SK-N-SH (cell line): ENCODE results near the gene SGPP2. TPM values are rescaled to one million over a fixed set of nuclear protein-coding genes. Genes with fewer than 3 reads are reported as not detected.
A peak's percentile ranks its signal among the peaks of the same experiment; 100 is the strongest.

Experiments
- CTCF ChIA-PET: fragments of 300-600, 350-600 bp; formaldehyde crosslinking; extraction: SDS; loops from one replicate; lab custom pipeline; 2021; lab: Yijun Ruan, JAX
- POLR2A ChIA-PET: fragments of 350-600 bp; sonication (Branson Sonifier 250); formaldehyde crosslinking; extraction: SDS; loops from one replicate; lab custom pipeline; 2020; ENCODE audit warnings: antibody characterized with exemption, inconsistent platforms; lab: Yijun Ruan, JAX
- DNase-seq: peaks from one replicate; pipeline ENCODE4 v3.0.0; 2012
- H2AFZ ChIP-seq: fragments of 200-600 bp; sonication (generic); 2 replicates; pipeline ENCODE4 v1.8.1; 2016; ENCODE audit warnings: antibody characterized with exemption, mild to moderate bottlenecking, low read depth
- H3F3A ChIP-seq: fragments of 200-600 bp; sonication (generic); replicated peaks from 2 replicates; pipeline ENCODE3; 2016; ENCODE audit warnings: antibody characterized with exemption, mild to moderate bottlenecking; ENCODE audit not compliant: insufficient read depth
- H3K27ac ChIP-seq, 2 experiments: fragments of 200-500 bp in 1 of 2; fragments of 200-600 bp in 1 of 2; sonication (Bioruptor generic) in 1 of 2; sonication (generic), shearing (Covaris generic) in 1 of 2; 2 replicates each; pipeline versions ENCODE4 v1.5.1 to v1.6.1; 2014 to 2016; ENCODE audit warnings: low read depth in 2 of 2, inconsistent platforms in 1 of 2, low read length in 1 of 2, mild to moderate bottlenecking in 1 of 2, mixed read lengths in 1 of 2
- H3K27me3 ChIP-seq: fragments of 200-600 bp; sonication (generic), shearing (Covaris generic); 2 replicates; pipeline ENCODE4 v1.6.1; 2016; ENCODE audit warnings: mixed run types; ENCODE audit not compliant: insufficient read depth
- H3K36me3 ChIP-seq, 2 experiments: fragments of 200-500 bp in 1 of 2; fragments of 200-600 bp in 1 of 2; sonication (Bioruptor generic) in 1 of 2; sonication (generic) in 1 of 2; replicated peaks in 1 of 2; 2 replicates each; pipeline versions ENCODE3 to v1.5.1; 2014 to 2016; ENCODE audit warnings: low read length in 1 of 2, mild to moderate bottlenecking in 1 of 2; ENCODE audit not compliant: insufficient read depth in 2 of 2, control insufficient read depth in 1 of 2
- H3K4me1 ChIP-seq, 2 experiments: fragments of 200-500 bp in 1 of 2; fragments of 200-600 bp in 1 of 2; sonication (Bioruptor generic) in 1 of 2; sonication (generic), shearing (Covaris generic) in 1 of 2; 2 replicates each; pipeline versions ENCODE4 v1.5.1 to v1.6.1; 2014 to 2016; ENCODE audit warnings: low read depth in 1 of 2, low read length in 1 of 2, mixed run types in 1 of 2; ENCODE audit not compliant: insufficient read depth in 2 of 2, control insufficient read depth in 1 of 2
- H3K4me2 ChIP-seq: fragments of 200-600 bp; sonication (generic), shearing (Covaris generic); 2 replicates; pipeline ENCODE4 v1.6.1; 2017; ENCODE audit warnings: mixed run types
- H3K4me3 ChIP-seq, 2 experiments: fragments of 200-500 bp in 1 of 2; fragments of 200-600 bp in 1 of 2; sonication (Bioruptor generic) in 1 of 2; sonication (generic), shearing (Covaris generic) in 1 of 2; 2 replicates each; pipeline versions ENCODE4 v1.5.1 to v1.8.1; 2014 to 2016; ENCODE audit warnings: low read depth in 2 of 2, inconsistent platforms in 1 of 2, low read length in 1 of 2, mild to moderate bottlenecking in 1 of 2, mixed read lengths in 1 of 2, moderate library complexity in 1 of 2
- H3K79me2 ChIP-seq: fragments of 200-600 bp; sonication (generic); 2 replicates; pipeline ENCODE4 v1.8.1; 2017; ENCODE audit warnings: mild to moderate bottlenecking; ENCODE audit not compliant: insufficient read depth
- H3K9ac ChIP-seq: fragments of 200-600 bp; sonication (generic); 2 replicates; pipeline ENCODE4 v1.6.1; 2017; ENCODE audit warnings: mixed run types
- H3K9me2 ChIP-seq: fragments of 200-600 bp; sonication (generic); 2 replicates; pipeline ENCODE4 v1.6.1; 2017; ENCODE audit warnings: mixed run types
- H3K9me3 ChIP-seq: fragments of 200-600 bp; sonication (generic); 2 replicates; pipeline ENCODE4 v1.6.1; 2017; ENCODE audit warnings: mixed run types, mild to moderate bottlenecking, moderate library complexity
- H4K20me1 ChIP-seq: fragments of 200-600 bp; sonication (generic); 2 replicates; pipeline ENCODE4 v1.6.1; 2017; ENCODE audit warnings: mild to moderate bottlenecking, mixed run types; ENCODE audit not compliant: insufficient read depth
- CHD2 ChIP-seq: fragments of 150-350 bp; IDR thresholded peaks from 2 replicates; pipeline ENCODE4 v1.6.1; 2018; ENCODE audit warnings: low read length; ENCODE audit not compliant: partially characterized antibody
- CTCF ChIP-seq: fragments of 200-600 bp; sonication (generic); IDR thresholded peaks from 2 replicates; pipeline ENCODE4 v1.6.1; 2017; ENCODE audit warnings: antibody characterized with exemption, mild to moderate bottlenecking, moderate library complexity
- EP300 ChIP-seq, 2 experiments: IDR thresholded peaks; 2 replicates each; pipeline versions ENCODE4 v1.4.0 to v1.6.1; 2012; ENCODE audit warnings: borderline replicate concordance in 1 of 2, low read depth in 1 of 2, low read length in 1 of 2
- EZH2phosphoT487 ChIP-seq: fragments of 200-600 bp; sonication (generic); IDR thresholded peaks from 2 replicates; pipeline ENCODE4 v1.6.1; 2017; ENCODE audit warnings: low read depth, mixed run types, mild to moderate bottlenecking, antibody characterized with exemption, moderate library complexity, borderline replicate concordance
- FOSL2 ChIP-seq: IDR thresholded peaks from 2 replicates; pipeline ENCODE4 v1.4.0; 2012; ENCODE audit warnings: low read depth, mild to moderate bottlenecking, moderate library complexity, borderline replicate concordance
- FOXJ3 ChIP-seq: sonication (generic); formaldehyde crosslinking; IDR thresholded peaks from 2 replicates; pipeline ENCODE4 v1.5.1; 2020; ENCODE audit warnings: mild to moderate bottlenecking, missing genetic modification reagents
- FOXM1 ChIP-seq: IDR thresholded peaks from 2 replicates; pipeline ENCODE4 v1.4.0; 2012; ENCODE audit warnings: low read depth, mild to moderate bottlenecking
- GABPA ChIP-seq: IDR thresholded peaks from 2 replicates; pipeline ENCODE4 v1.4.0; 2012; ENCODE audit warnings: low read depth, mild to moderate bottlenecking
- PBX3 ChIP-seq: IDR thresholded peaks from 2 replicates; pipeline ENCODE4; 2012
- RAD21 ChIP-seq: IDR thresholded peaks from 2 replicates; pipeline ENCODE4 v1.6.1; 2012; ENCODE audit warnings: mild to moderate bottlenecking, low read length
- TAF1 ChIP-seq: IDR thresholded peaks from 2 replicates; pipeline ENCODE4 v1.6.1; 2012; ENCODE audit warnings: low read depth, mild to moderate bottlenecking, low read length, moderate library complexity, borderline replicate concordance
- TEAD4 ChIP-seq: IDR thresholded peaks from 2 replicates; pipeline ENCODE4 v1.4.0; 2012; ENCODE audit warnings: mild to moderate bottlenecking, borderline replicate concordance; ENCODE audit not compliant: insufficient read depth
- USF1 ChIP-seq: IDR thresholded peaks from 2 replicates; pipeline ENCODE4 v1.4.0; 2012; ENCODE audit warnings: low read depth, borderline replicate concordance
- WGBS: methylation state at CpG from one replicate; pipeline ENCODE4 v1.1.6; 2017; ENCODE audit warnings: low lambda C conversion rate; 5-methylcytosine and 5-hydroxymethylcytosine counted together
- polyA plus RNA-seq, 3 experiments: library from polyadenylated mRNA; depleted of rRNA; stranded (reverse); fragments of >200 nt; gene quantifications; 2 replicates each; pipeline ENCODE4 v1.2.3, GENCODE V29; 2012

The SGPP2 gene
- polyA plus RNA-seq, 1 of the 3 experiments (the other 2 are of a cell fraction), result 0.03 TPM

- Histone ChIP-seq H3K9ac (no peak overlapping the region), H3K9me3 (no peaks in the 10 kb centered on the region), H3K4me3 (peak overlapping the region in 1 of 2 experiments; percentile 46; a peak in 1 of 4 replicates), H3K4me1 (peaks cover 0 to 2% of the 10 kb centered on the region in 2 experiments; a peak in 1 of 4 replicates), H3K79me2 (no peaks in the 10 kb centered on the region), H4K20me1 (no peaks in the 10 kb centered on the region), H3K9me2 (no peaks in the 10 kb centered on the region), H3K4me2 (no peak overlapping the region), H2AFZ (no peak overlapping the region), H3K27me3 (peaks cover 16% of the 10 kb centered on the region; the same call in 1 of the 2 replicates)
- no peak for DNase-seq
- POLR2A ChIA-PET, result no interaction called here
- CTCF ChIA-PET, result interaction anchor here (3.3 kb wide), 1 partner anchor 105 kb away, joined by 8 read pairs; no protein-coding TSS in a partner anchor
- TF ChIP-seq RAD21, result no peak
- TF ChIP-seq FOSL2, result no peak
- no peak for TF ChIP-seq FOXJ3 (CRISPR knock-in tag)
- no peak for TF ChIP-seq CTCF
- TF ChIP-seq, all 33 proteins: peak for 0
- Histone ChIP-seq H3F3A (no peaks in the 10 kb centered on the region), H3K36me3 (no peaks in the 10 kb centered on the region), H3K27ac (no peak overlapping the region)
- WGBS, result 47% methylated on average over 18 of the region's 23 CpGs
Observed at GRCh38 chr2:222423632-222424275, 589 bp upstream of the SGPP2 start.

GRCh38 chr2:222424729-222425671, 657 bp downstream of the SGPP2 start:
- H3K9me2 ChIP-seq, result no peaks in the 10 kb centered on the region
- WGBS, result 43% methylated on average over 28 of the region's 74 CpGs
- peaks cover 16% of the 10 kb centered on the region; the same call in 1 of the 2 replicates for H3K27me3 ChIP-seq
- no peaks in the 10 kb centered on the region for H3F3A ChIP-seq
- peak overlapping the region; percentile 12 to 46; a peak in 3 of 4 replicates for H3K4me3 ChIP-seq
- H3K9me3 ChIP-seq, result no peaks in the 10 kb centered on the region
- no peaks in the 10 kb centered on the region for H4K20me1 ChIP-seq
- H2AFZ ChIP-seq, result no peak overlapping the region
- no peaks in the 10 kb centered on the region for H3K36me3 ChIP-seq
- H3K9ac ChIP-seq, result no peak overlapping the region
- peaks cover 0 to 2% of the 10 kb centered on the region in 2 experiments; a peak in 1 of 4 replicates for H3K4me1 ChIP-seq
- ChIA-PET POLR2A (no interaction called here), CTCF (interaction anchor here (3.3 kb wide), 1 partner anchor 106 kb away, joined by 8 read pairs; no protein-coding TSS in a partner anchor)
- DNase-seq, result peak; percentile 74
- H3K79me2 ChIP-seq, result no peaks in the 10 kb centered on the region
- H3K4me2 ChIP-seq, result peak overlapping the region; percentile 7; the same call in 1 of the 2 replicates
- no peak overlapping the region for H3K27ac ChIP-seq
- TF ChIP-seq FOSL2 (no peak), EZH2phosphoT487 (no peak), EP300 (IDR thresholded peaks at IDR 0.05; ENCODE audit: borderline replicate concordance in 1 of 2, low read depth in 1 of 2, low read length in 1 of 2) (no peak), FOXM1 (no peak), PBX3 (no peak), GABPA (no peak), TEAD4 (no peak), FOXJ3 (CRISPR knock-in tag) (no peak), TAF1 (no peak), CHD2 (no peak), CTCF (no peak), USF1 (no peak)
